GM19035 (cell line): ENCODE measurements around the gene NDUFB10.
"Not testable (repeated sequence)": the region's sequence is repeated elsewhere in the genome, so short reads cannot be mapped to it uniquely, and the experiment has no call there.

ENCODE experiments used
- ATAC-seq: cut with Tn5 transposase; IDR thresholded peaks from one replicate; pipeline ENCODE4 v1.9.1; 2021; ENCODE audit not compliant: unreplicated experiment

NDUFB10 gene

DNA sequence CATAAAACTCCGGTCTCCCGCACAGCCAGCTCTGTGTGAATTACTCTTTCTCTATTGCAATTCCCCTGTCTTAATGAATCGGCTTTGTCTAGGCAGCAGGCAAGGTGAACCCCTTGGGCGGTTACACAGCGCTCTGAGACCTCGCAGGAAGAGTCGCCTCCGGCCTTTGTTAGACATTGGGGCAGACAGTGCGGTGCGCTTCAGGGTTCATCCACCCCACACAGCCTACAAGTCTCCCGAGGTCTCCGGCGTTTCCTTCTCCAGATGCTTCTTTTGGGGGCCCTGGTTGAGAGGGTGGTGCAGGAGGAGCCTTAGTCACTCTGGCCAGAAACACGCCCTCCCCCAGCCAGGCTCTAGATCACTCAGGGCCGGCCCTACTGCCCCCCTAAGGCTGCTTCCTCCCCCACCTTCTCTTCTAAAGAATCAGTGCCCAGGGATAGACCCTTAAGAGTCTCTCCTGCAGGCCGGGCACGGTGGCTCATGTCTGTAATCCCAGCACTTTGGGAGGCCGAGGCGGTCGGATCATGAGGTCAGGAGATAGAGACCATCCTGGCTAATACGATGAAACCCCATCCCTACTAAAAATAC lies 14.6 kb upstream of the NDUFB10 start:
- no peak for ATAC-seq

DNA sequence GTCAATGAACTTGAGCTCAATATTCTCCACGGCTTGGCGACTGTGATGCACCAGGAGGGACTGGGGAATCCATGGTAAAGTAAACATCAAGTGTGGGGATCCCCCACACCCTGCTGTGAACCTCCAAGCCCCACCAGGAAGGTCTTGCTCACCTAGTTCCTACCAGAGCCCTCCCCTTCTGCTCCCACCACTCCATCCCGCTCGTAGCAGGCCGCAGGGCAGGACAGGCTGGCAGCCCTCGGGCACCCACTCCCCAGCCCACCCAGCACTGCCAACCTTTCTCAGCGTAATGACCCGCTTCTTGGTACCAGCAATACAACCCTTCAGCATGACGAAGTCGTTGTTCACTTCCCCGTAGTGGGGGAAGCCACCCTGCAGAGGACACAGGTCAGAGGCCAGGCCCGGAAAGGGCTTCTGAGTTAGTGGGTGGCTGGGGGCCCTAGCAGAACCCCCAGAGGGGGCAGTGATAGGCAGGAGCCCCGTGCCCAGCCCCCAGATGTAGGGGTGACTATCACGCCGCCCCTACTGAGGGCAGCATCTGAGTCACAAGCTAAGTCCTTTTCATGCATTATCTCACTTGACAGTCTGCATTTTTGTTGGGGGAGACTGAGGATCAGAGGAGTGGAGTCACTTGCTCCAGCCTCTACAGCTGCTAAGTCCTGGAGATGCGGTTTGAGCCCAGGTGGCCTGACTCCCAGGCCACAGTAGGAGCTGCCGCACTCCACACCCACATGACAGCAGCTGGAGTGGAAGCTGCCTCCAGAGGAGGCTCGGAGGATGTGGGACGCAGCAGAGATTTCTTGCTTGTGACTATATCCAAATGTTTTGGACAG lies 13.6 kb upstream of the NDUFB10 start:
- no peak for ATAC-seq

DNA sequence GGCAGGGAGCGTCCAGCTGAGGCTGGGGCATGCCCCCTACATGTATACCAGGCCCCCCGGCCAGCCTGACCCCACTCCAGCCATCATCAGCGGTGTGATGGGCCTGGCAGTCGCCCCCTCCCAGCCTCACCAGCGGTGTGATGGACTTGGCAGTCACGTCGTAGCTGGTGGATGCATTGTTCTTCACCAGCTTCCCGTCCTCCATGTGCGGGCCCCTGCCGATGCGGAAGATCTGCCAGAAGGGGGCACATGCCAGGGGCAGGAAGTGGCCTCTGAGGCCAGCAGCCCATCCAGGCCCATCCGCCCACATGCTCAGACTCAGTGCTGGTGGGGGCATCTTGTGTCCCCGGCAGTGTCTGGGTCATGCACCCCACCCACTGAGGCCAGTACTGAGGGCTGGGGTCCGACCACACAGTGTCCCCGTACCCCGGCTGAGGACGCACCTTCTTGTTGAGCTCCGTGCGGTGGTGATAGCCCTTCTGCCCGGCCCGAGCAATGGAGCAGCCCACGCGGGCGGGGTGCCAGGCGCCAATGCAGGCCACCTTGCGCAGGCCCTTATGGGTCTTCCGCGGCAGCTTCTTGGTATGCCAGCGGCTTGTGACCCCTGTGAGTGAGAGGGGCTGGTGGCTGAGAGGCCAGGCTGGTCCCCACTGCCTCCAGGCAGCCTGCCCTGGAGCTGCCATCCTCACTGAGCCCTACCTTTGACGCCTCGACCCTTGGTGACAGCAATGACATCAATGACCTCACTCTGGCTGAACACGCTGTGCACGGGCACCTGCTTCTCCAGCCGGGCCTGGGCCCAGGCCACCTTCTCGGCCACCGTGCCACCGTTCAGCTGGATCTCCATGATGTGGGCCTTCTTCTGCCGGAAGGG lies 12.6 kb upstream of the NDUFB10 start:
- ATAC-seq = no peak

DNA sequence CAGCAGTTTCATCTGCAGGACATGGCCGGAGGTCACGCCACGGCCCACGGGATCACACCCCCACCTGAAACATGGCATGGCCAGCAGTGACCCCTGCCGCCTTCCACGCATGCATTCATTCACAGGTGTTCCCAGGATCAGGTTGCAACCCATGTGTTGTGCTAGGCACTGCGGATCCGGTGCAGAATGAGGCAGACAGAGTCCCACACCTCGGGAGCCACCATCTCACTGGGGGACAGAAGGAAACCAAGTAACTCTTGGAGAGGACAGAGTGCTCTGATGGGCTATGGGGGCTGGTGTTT lies 12.0 kb upstream of the NDUFB10 start:
- no peak for ATAC-seq

DNA sequence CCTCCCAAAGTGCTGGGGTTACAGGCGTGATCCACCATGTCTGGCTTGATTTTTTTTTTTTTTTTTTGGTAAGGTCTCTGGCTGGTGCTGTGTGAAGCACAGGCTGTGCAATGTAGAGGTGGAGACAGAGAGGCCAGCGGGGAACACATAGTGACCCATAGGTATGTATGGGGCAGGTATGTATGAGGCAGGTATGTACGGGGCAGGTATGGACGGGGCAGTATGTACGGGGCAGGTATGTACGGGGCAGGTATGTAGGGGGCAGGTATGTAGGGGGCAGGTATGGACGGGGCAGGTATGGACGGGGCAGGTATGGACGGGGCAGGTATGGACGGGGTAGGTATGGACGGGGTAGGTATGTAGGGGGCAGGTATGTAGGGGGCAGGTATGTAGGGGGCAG lies 9.8 kb upstream of the NDUFB10 start:
- ATAC-seq = no peak

DNA sequence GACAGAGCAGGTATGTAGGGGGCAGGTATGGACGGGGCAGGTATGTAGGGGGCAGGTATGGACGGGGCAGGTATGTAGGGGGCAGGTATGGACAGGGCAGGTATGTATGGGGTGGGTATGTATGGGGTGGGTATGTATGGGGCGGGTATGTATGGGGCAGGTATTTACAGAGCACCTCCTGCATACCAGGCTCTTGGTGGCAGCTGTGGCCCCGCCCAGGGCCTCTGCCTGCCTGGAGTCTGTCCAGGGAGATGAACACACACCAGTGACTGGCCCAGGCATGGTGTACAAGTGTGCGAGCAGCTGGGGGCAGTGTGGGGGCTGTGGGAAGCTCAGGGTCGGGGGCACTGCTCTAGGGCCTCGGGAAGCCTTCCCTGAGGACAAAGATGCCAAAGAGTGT lies 9.3 kb upstream of the NDUFB10 start:
- ATAC-seq = no peak

DNA sequence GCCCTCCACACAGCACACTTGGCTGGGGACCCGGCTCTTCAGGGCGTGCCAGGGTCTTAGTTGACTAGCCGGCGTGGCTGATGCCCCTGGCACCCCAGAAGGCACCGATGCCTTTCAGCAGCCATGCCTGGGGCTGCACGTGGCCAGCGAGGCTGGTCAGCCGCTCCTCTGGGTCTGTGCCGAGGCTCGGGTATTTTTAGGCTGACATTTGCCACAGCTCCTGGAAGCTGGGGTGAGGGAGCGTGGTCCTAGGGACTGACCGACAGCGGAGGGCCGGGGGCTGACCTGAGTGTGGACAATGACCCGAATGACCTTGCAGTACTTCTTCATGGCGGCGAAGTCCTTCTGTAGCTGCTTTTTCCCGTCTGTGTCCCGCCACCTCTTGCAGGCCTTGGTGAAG lies 8.8 kb upstream of the NDUFB10 start:
- ATAC-seq = no peak

DNA sequence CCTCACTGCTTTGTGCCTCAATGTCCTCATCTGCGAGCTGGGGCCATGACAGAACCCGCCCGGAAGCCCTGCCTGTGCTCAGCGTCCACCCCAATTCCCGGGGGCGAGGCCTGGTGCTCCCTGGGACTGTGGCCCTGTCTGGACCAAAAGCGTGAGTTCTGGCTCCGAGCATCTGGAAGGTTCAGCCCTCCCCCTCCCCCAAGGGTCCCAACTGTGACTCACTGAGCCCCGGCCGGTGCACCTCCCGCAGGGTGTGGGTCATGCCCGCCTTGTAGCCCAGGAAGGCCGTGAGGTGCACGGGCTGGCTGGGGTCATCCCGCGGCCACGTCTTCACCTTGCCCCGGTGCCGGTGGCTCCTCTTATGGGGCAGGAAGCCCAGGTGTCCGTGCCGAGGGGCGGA lies 5.6 kb upstream of the NDUFB10 start:
- no peak for ATAC-seq

DNA sequence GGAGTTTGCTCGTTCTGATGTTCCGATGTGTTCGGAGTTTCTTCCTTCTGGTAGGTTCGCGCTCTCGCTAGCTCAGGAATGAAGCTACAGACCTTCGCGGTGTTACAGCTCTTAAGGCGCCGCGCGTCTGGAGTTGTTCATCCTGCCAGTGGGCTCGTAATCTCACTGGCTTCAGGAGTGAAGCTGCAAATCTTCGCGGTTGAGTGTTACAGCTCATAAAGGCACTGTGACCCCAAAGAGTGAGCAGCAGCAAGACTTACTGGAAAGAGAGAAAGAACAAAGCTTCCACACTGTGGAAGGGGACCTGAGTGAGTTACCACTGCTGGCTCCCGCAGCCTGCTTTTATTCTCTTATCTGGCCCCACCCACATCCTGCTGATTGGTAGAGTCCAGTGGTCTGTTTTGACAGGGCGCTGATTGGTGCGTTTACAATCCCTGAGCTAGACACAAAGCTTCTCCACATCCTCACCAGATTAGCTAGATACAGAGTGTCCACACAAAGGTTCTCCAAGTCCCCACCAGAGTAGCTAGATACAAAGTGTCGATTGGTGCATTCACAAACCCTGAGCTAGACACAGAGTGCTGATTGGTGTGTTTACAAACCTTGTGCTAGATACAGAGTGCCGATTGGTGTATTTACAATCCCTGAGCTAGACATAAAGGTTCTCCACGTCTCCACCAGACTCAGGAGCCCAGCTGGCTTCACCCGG lies 1.8 kb upstream of the NDUFB10 start:
- not testable (repeated sequence) for ATAC-seq

DNA sequence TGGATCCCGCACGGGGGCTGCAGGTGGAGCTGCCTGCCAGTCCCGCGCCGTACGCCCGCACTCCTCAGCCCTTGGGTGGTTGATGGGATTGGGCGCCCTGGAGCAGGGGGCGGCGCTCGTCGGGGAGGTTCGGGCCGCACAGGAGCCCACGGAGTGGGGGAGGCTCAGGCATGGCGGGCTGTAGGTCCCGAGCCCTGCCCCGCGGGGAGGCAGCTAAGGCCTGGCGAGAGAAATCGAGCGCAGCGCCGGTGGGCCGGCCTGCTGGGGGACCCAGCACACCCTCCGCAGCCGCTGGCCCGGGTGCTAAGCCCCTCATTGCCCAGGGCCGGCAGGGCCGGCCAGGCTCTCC lies 1.2 kb upstream of the NDUFB10 start:
- not testable (repeated sequence) for ATAC-seq

DNA sequence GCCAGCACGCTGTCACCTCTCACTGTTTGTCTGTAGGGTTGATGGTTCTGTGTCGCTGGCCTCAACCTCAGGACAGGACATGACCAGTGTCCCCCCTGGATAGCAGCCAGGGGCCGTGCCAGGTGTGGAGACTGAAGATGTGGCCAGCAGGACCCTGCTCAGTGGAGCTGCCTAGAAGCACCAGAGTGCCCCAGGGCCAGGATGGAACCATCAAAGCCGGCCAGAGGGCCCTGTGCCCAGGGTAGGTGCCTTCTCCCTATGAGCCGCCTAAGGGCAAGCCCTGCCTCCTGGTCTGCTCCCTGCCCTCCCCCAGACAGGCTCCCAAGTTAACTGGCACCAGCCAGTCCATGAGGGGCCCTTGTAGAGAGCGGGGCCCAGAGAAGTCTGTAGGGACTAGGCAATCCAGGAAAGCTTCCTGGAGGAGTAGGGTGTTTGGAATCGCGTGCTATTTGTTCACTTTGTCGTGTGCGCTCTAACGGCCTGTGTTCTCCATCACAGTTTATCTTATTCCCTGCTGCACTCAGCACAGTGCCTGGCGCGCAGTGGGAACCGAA lies 546 bp upstream of the NDUFB10 start:
- ATAC-seq = no peak

DNA sequence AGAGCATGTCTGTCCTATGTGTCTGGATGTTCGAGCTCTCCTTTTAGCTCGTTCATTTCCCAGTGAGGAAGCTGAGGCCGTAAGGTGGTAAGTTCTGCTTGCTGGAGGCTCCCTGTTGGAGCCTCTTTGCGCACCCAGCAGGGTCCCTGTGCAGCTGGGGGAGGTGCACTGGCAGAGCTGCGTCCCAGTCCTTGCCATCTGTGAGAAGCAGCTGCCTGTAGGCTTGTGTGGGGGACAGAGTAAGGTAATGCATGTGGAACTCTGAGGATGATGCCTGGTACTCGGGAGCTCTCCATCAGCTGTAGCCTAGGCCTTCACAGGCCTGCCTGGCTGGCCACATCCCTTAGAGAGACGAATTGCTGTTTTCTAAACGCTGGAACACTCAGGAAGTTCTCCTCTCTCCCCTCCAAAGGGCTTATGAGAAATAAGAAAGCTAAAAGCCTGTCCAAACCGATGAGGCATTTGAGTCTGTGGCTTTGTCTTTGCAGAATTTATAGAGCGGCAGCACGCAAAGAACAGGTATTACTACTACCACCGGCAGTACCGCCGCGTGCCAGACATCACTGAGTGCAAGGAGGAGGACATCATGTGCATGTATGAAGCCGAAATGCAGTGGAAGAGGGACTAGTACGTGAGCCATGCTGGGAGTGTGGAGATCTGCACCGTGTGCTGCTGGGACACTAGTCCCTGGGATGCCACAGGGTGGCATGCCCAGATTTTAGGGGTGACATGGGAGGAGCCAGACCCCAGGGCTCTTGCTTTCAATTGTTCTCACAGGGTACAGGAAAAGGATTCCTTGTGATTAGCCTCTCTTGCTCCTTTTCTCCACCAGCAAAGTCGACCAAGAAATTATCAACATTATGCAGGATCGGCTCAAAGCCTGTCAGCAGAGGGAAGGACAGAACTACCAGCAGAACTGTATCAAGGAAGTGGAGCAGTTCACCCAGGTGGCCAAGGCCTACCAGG lies 1.6 kb downstream of the NDUFB10 start:
- ATAC-seq = no peak

DNA sequence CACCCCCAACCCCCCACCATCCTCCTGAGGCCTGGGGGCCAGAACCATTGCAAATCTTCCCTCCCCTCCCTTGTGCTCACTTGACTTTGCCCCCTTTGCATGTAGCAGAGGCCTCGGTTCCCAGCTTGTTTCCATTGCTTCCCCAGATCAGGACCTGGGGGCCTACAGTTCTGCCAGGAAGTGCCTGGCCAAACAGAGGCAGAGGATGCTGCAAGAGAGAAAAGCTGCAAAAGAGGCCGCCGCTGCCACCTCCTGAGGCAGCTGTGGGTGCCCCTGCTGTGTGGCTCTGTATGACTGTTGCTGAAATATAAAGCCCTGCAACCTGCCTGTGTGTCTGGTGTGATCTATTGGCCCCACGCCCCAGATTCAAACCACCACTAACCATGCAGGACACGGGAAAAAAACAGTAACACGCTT lies 2.3 kb downstream of the NDUFB10 start:
- ATAC-seq = no peak

DNA sequence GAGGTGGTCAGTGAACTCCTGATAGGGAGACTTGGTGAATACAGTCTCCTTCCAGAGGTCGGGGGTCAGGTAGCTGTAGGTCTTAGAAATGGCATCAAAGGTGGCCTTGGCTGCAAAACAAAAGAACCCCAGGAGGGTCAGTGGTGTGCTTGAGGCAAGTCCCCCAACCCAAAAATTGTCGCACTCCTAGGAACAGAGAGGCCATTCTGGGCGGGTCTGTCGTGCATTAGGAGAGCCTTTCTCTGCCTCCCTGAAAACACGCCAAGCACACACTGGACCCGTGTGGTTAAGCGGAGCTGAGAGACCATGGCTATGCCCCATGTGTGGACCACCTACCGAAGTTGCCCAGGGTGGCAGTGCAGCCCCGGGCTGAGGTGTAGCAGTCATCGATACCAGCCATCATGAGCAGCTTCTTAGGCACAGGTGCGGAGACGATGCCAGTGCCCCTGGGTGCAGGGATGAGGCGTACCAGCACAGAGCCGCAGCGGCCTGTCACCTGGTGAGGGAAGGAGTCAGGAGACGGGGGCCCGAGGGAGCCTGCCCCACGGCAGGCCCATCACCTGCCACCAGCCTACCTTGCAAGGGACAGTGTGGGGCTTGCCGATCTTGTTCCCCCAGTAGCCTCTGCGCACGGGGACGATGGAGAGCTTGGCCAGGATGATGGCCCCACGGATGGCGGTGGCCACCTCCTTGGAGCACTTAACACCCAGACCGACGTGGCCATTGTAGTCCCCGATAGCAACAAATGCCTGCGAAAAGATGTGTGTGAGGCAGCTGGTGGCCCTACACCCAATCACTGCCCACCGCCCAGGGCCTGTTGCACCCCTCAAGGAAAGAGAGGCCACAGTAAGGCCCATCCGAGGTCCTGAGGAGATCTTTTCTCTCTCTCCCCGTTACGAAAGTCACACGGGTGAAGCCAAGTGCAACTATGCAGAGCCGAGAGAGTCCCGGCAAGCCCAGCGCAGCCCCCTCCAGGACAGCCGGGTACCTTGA lies 3.1 kb downstream of the NDUFB10 start:
- ATAC-seq = not testable (repeated sequence)

DNA sequence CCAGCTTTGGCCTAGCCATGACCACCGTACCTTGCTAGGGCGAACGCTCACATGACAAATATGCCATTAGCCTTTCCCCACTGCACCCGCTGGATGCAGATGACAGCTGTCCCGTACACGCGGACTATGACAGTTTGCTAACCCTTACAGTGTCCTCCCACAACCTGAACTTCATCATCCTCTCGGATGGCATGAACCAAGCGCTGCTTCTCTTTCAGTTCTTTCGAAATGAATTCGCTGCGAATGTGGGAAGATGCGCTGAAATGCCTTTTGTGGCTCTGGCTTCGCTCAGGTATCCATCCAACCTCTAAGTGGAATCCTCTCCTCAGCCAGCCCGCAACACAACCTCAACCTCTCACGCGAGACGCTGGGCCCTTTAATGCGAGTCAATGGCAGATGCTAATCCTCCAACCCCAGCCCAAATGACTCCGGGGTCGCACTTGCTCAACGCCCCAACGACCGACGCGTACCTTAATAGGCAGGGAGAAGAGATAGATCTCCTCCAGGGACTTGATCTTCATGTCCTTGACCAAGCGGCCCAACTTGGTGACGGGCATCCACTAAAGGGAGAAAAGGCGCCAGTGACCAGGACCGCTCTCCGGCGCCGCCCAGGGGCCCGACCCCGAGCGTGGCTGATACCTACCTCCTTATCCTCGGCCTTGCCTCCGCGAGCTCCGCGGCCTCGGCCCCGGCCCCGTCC lies 4.6 kb downstream of the NDUFB10 start:
- no peak for ATAC-seq

DNA sequence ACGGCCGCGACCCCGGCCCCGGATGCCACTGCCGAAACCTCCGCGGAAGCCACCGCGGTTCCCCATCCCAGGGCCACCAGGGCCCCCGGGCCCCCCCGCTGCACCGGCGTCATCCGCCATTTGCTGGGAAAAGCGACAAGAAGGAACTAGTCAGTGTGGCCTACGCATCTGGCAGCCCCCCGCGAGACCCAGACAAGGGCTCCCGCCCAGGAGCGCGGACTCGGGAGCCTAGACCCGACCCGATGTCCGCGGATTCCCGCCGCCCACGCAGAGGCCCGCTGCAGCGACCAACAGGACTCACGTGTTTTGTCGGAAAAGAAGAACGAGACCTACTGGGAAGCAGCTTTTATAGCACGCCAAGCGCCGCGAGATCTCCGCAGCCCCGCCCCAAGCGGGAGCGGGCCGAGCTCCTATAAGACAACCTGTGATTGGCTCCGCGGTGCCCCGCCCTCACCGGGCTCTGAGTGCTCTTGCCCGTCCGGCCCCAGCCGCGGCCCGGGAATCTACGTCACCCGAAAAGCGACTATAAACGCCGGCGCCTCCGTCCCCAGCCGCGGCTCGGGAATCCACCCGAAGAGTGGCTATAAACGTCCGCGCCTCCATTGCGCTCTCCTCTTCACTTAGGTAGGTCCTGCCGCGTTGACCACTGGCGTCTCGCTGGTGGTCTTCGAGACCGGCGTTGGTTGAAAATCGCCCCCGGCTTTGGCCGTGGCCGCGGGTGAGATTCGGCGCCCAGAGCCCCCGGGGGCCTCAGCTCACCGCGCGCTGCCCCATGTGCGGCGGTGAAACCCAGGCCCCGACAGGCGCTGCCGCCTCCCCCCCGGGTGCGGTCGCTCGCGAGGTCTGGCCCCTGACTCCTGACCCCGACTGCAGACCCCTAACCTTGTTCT lies 5.4 kb downstream of the NDUFB10 start, which contains the start of gene RPS2:
Gene RPS2 (minus strand): TSS at position 321 of the 890 bp plus-strand sequence. CDS start 201 bp downstream, at position 120.
- ATAC-seq = peak; percentile 88

DNA sequence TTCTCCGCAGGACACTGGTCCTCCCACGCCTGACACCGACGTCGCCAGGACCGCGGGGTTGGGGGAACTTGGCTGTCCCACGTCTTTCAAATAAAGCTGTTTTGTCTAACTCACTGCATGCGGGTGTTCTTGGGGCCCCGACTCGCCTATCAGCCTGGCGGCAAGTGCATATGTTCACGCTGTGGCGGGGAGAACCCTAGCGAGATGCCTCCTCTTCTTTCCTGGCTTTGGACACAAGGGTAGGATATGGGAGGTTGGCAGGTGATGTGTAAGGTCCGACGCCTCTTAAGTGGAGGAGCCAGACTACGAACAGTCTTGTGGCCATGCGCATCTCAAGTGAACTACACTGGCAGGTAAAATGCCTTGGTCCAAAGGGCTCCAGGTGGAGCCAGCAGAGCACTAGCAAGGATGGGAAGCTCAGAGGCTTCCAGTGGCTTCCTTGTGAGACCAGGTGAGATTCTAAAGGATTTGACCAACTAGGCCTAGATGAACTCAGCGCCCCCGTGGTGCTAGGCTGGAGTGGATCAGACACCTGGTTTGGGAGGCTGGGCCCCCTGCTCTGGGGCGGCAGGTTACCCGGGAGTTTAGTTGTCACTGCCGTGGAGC lies 6.2 kb downstream of the NDUFB10 start:
- no peak for ATAC-seq
